Activated naive CD8-positive, alpha-beta T cell treated with anti-CD3 and anti-CD28 coated beads for 36 hours (primary cell): ENCODE results near the gene CCDC188. TPM values are rescaled to one million over a fixed set of nuclear protein-coding genes. Genes with fewer than 3 reads are reported as not detected.

Source experiments
- DNase-seq: peaks from one replicate; pipeline ENCODE4 v3.0.0; 2021
- H3K27ac Mint-ChIP-seq: one replicate; pipeline ENCODE4 v1.8.0; 2022; ENCODE audit warnings: mild to moderate bottlenecking, moderate library complexity, mixed read lengths
- H3K27me3 Mint-ChIP-seq: one replicate; pipeline ENCODE4 v1.8.0; 2022; ENCODE audit warnings: mild to moderate bottlenecking, mixed read lengths
- H3K36me3 Mint-ChIP-seq: one replicate; pipeline ENCODE4 v1.8.0; 2021; ENCODE audit warnings: mild to moderate bottlenecking, mixed read lengths
- H3K4me1 Mint-ChIP-seq: one replicate; pipeline ENCODE4 v1.8.0; 2021; ENCODE audit warnings: mixed read lengths
- H3K4me3 Mint-ChIP-seq: one replicate; pipeline ENCODE4 v1.8.0; 2022; ENCODE audit warnings: mild to moderate bottlenecking, moderate library complexity, mixed read lengths
- H3K9me3 Mint-ChIP-seq: one replicate; pipeline ENCODE4 v1.8.0; 2022; ENCODE audit warnings: mixed read lengths
- total RNA-seq, 2 experiments: library from RNA; stranded (reverse); gene quantifications; one replicate each; pipeline ENCODE4 v1.2.3, GENCODE V29; 2021

Gene CCDC188
- total RNA-seq, 2 experiments from 2014 or later, result not detected

DNA sequence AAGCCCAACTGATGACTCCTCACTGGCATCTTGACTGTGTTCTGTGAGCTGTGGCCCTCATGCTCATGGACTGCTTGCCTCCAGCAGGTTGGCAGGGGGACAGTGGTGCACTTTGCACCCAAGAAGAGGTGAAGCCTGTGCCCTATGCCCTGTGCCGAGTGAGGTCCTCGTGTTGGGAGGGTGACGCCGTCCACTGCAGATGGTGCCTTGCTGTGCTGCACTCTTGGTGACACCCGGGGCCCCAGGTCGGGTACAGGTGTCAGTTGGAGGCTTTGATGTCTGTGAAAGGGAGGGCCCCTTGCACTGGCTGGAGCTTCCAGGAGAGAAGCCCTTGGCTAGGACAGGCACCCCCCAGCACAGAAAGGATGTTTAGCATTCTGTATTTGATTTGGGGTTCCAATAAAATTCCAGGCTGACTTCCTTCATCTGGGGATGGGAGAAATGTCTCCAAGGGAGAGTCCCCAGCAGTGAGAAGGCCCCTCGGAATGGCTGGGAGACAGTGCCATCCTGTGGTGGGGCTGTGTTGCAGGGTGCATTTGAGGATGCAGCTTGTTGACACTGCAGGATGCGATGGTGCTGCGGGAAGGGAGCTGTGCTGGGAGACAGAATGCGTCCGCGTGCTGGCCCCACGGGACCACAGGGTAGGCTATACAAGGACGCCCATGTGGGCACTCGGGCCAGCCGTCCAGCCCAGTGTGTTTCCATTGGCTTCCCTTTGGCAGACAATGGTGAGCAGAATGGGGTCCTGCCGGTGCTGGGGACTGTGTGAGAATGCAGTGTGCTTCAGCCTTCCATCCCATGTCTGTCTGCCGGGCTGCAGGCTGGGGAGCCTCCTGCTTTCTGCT, 21.7 kb downstream of the CCDC188 start:
- H3K4me1 Mint-ChIP-seq, result peaks cover 33% of the 10 kb centered on the region

GRCh38 chr22:20128619-20128901, 22.3 kb downstream of the CCDC188 start:
- no peak for DNase-seq
- no peak overlapping the region for H3K4me3 Mint-ChIP-seq
- no peaks in the 10 kb centered on the region for H3K9me3 Mint-ChIP-seq
- H3K4me1 Mint-ChIP-seq, result peaks cover 28% of the 10 kb centered on the region
- H3K27me3 Mint-ChIP-seq, result no peaks in the 10 kb centered on the region
- H3K36me3 Mint-ChIP-seq, result peaks cover 6% of the 10 kb centered on the region
- H3K27ac Mint-ChIP-seq, result peak overlapping the region; percentile 79

More for the DNA sequence above, 21.7 kb downstream of the CCDC188 start:
- H3K27me3 Mint-ChIP-seq, result no peaks in the 10 kb centered on the region
- peak; percentile 58 for DNase-seq
- no peak overlapping the region for H3K4me3 Mint-ChIP-seq
- H3K27ac Mint-ChIP-seq, result peak overlapping the region; percentile 79
- H3K36me3 Mint-ChIP-seq, result peaks cover 6% of the 10 kb centered on the region
- no peaks in the 10 kb centered on the region for H3K9me3 Mint-ChIP-seq

DNA sequence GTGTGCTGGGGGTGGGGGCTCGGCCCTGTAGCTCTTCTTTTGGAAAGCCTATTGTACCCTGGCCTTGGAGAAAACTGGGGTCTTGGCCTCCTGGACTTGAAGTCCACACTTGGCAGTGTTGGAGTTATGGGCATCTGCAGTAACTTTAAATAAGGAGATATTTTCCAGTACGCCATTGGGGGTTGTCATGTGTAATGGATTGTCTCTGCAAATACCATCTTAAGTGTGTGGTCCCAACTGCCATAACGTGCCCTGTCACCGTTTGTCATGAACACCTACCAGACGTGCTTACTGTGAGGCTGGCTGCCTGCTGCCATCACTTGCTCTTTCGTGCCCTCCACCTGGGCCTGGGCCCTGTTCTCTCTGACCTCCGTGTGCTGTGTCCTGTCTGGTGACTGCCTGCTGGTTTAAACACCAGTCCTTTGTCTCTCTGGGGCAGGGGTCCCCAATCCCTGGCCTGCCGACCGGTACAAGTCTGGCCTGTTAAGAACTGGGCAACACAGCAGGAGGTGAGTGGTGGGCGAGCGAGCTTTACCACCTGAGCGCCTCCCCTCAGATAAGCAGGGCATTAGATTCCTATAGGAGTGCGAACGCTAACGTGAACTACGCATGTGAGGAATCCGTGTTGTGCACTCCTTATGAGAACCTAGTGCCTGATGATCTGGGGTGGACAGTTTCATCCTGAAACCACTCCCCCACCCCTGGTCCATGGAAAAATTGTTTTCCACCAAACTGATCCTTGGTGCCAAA, 22.8 kb downstream of the CCDC188 start:
- DNase-seq, result no peak
- Mint-ChIP-seq H3K4me1 (peaks cover 24% of the 10 kb centered on the region), H3K36me3 (peaks cover 8% of the 10 kb centered on the region), H3K27me3 (no peaks in the 10 kb centered on the region), H3K9me3 (no peaks in the 10 kb centered on the region), H3K4me3 (no peak overlapping the region), H3K27ac (peak overlapping the region; percentile 79)

- peak overlapping the region; percentile 40 for H3K27ac Mint-ChIP-seq
- no peaks in the 10 kb centered on the region for H3K9me3 Mint-ChIP-seq
- DNase-seq, result no peak
- H3K4me3 Mint-ChIP-seq, result no peak overlapping the region
- no peaks in the 10 kb centered on the region for H3K27me3 Mint-ChIP-seq
- peaks cover 22% of the 10 kb centered on the region for H3K4me1 Mint-ChIP-seq
- peaks cover 8% of the 10 kb centered on the region for H3K36me3 Mint-ChIP-seq
Measured at GRCh38 chr22:20127318-20127868, 23.5 kb downstream of the CCDC188 start.

DNA sequence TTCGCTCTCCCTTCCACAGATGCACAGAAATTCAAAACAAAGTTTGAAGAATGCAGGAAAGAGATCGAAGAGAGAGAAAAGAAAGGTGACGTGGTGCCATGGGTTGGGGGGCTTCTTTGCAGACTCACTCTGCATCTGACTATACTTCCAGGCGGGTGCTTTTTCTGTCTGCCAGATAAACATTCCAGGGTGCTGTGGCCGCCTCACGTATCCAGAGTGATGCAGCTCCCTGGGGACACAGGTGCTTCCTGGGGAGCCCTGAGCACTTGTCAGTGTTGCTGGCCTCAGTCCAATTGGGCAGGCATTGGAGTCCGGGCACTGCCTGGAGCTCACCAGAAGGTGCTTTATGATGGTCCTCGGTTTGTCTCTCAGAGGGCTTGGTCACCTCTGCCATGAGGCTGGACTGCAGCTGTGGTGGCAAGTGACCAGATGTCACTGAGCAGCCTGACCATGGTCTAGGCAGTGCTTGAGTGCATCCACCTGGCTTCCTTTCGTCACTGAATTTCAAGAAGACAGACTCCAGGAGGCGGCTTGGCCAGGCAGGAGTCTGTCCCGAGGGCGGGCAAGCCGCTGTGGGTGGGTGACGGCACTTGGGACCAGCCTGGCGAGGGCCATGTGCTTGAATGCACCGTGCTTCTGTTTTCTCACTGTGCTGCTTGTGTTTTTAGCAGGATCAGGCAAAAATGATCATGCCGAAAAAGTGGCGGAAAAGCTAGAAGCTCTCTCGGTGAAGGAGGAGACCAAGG, 24.4 kb downstream of the CCDC188 start:
- H3K4me1 Mint-ChIP-seq, result peaks cover 31% of the 10 kb centered on the region
- H3K36me3 Mint-ChIP-seq, result peaks cover 8% of the 10 kb centered on the region
- H3K27ac Mint-ChIP-seq, result peak overlapping the region; percentile 1
- H3K4me3 Mint-ChIP-seq, result no peak overlapping the region
- DNase-seq, result no peak
- no peaks in the 10 kb centered on the region for H3K27me3 Mint-ChIP-seq
- H3K9me3 Mint-ChIP-seq, result no peaks in the 10 kb centered on the region

DNA sequence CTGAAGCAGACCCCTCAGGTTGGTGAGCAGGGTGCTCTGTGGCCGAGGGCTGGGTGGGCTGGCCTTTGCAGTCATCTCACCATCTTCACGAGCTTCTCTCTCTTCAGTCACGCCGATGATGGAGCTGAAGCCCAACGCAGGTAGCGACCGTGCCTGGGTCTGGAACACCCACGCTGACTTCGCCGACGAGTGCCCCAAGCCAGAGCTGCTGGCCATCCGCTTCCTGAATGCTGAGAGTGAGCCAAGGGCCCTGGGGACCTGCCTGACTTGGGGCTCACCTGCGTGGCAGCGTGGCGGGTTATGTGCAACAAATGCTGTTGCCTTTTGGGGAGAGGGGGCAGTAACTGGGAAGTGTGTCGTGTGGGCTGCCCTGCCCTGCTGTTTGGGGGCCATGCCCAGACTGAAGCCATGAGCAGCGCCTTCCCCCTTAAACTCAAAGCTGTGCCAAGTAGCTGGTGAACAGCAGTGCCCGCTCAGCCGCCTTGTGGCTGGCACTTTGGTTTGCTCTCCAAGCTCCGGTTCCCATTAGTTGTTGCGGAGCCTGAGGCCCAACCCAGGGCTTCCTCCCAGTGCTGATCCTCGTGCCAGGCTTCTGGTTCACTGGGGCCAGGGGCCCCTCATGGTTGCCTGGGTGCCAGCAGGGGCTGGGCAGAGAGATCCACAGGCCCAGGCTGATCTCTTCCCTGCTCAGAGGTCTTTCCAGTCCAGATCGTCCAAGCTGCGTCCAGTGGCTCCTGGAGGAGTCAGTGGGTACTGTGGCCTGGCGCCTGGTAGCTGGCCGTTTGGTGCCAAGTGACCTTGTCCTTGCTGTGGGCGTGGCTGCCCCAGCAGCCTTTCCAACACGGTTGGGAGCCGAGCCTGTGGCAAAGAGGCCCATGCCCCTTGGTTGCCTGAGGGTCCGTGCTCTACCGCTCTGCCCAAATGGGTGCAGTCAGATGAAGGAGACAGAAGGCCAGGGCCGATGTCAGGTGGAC, 25.4 kb downstream of the CCDC188 start:
- H3K4me1 Mint-ChIP-seq, result peaks cover 31% of the 10 kb centered on the region
- no peak for DNase-seq
- H3K27me3 Mint-ChIP-seq, result no peaks in the 10 kb centered on the region
- H3K27ac Mint-ChIP-seq, result peak overlapping the region; percentile 1
- H3K9me3 Mint-ChIP-seq, result no peaks in the 10 kb centered on the region
- H3K4me3 Mint-ChIP-seq, result no peak overlapping the region
- H3K36me3 Mint-ChIP-seq, result peaks cover 11% of the 10 kb centered on the region

DNA sequence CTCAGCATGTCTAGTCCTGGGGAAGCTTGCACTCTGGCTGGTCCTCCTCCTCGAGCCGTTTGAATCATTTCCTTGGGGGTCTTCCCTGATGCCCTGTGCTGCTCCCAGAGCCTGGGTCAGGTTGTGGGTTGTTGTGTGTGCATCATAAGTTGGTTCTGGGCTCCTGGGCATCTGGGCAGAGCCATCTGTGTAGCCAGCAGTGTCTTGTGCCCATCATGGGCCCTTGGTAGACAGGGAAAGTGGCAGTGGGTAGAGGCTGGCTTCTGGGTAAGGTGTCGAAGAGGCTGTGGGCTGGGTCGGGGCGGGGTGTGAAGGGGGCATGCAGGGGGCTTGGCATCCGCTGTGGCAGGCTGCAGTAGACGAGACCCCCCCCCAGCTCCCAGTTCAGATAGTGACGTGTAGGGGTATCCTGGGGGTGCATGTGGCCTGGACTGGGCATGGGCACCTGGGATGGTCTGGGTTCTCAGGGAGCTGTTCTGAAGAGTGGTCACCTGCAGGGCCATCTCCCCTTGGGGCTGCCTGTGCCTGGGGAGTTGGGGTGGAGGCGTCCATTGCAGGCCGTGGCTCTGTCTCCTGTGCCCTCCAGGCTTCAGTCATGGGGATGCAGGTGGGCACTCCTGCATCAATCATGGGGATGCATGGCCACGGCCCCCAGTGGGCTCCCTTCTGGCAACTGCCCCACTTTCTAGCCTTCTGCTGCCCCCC, 26.6 kb downstream of the CCDC188 start:
- Mint-ChIP-seq H3K9me3 (no peaks in the 10 kb centered on the region), H3K4me1 (peaks cover 36% of the 10 kb centered on the region), H3K27ac (peak overlapping the region; percentile 48), H3K36me3 (peaks cover 23% of the 10 kb centered on the region), H3K27me3 (no peaks in the 10 kb centered on the region), H3K4me3 (no peak overlapping the region)
- DNase-seq, result no peak

GRCh38 chr22:20123366-20124082, 27.3 kb downstream of the CCDC188 start:
- DNase-seq, result no peak
- H3K9me3 Mint-ChIP-seq, result no peaks in the 10 kb centered on the region
- peaks cover 32% of the 10 kb centered on the region for H3K4me1 Mint-ChIP-seq
- no peaks in the 10 kb centered on the region for H3K27me3 Mint-ChIP-seq
- H3K27ac Mint-ChIP-seq, result peak overlapping the region; percentile 29
- H3K4me3 Mint-ChIP-seq, result no peak overlapping the region
- H3K36me3 Mint-ChIP-seq, result peaks cover 29% of the 10 kb centered on the region

DNA sequence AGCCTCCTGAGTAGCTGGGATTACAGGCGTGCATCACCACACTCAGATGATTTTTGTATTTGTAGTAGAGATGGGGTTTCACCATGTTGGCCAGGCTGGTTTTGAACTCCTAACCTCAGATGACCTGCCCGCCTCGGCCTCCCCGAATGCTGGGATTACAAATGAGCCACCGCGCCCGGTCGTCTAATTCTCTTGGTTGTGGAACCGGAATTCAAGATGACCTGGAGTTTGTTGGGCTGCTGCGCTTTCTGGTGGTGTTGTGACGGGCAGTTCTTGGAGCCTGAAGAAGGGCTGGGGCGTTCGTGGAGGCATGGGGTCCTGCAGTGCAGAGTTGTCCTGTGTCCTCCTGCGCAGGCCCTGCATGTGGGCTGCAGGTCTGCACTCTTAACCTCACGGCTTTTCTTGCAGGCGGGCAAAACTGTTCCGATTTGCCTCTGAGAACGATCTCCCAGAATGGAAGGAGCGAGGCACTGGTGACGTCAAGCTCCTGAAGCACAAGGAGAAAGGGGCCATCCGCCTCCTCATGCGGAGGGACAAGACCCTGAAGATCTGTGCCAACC, 28.9 kb downstream of the CCDC188 start:
- no peak overlapping the region for H3K27ac Mint-ChIP-seq
- H3K4me1 Mint-ChIP-seq, result peaks cover 25% of the 10 kb centered on the region
- H3K9me3 Mint-ChIP-seq, result no peaks in the 10 kb centered on the region
- H3K36me3 Mint-ChIP-seq, result peaks cover 30% of the 10 kb centered on the region
- no peak for DNase-seq
- H3K4me3 Mint-ChIP-seq, result no peak overlapping the region
- no peaks in the 10 kb centered on the region for H3K27me3 Mint-ChIP-seq

DNA sequence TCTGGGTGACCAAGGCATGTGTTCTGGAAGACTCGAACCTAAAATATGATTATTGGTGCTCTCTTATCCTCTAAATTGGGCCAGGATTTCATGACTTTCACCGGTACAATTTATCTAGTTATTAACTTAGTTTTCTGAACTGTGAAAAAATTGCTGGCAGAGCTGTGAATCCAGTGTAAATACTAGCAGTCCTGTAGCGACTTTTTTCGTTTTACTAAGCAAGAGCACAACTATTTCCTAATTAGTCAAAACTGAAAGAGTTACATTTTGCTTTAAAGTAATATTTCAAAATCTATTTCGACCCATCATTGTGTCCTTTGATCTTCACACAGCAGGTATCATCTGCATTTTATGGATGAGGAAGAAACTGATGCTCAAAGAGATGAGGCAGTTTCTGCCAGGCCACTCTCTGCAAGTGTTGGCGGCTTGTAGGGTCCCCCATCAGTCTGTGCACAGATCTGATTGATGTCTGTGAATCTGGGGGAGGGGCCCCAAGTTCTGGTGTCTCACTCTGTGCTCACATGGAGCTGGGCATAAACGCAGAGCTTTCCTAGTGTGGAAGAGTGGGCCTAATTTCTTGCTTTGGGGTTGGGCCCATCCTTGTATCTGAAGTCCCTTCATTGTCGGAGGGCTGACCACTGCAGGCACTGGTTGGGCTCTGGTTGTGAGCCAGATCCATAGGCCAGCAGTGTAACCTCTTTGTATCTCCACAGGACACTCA, 32.4 kb downstream of the CCDC188 start:
- Mint-ChIP-seq H3K9me3 (no peaks in the 10 kb centered on the region), H3K4me3 (peak overlapping the region; percentile 93), H3K4me1 (peaks cover 39% of the 10 kb centered on the region), H3K27ac (peak overlapping the region; percentile 95), H3K27me3 (no peaks in the 10 kb centered on the region), H3K36me3 (peaks cover 40% of the 10 kb centered on the region)
- DNase-seq, result no peak

GRCh38 chr22:20117633-20118299, 33.1 kb downstream of the CCDC188 start:
- peak overlapping the region; percentile 93 for H3K4me3 Mint-ChIP-seq
- no peaks in the 10 kb centered on the region for H3K9me3 Mint-ChIP-seq
- H3K27ac Mint-ChIP-seq, result peak overlapping the region; percentile 95
- no peaks in the 10 kb centered on the region for H3K27me3 Mint-ChIP-seq
- peaks cover 41% of the 10 kb centered on the region for H3K36me3 Mint-ChIP-seq
- H3K4me1 Mint-ChIP-seq, result peaks cover 39% of the 10 kb centered on the region
- peak; percentile 84 for DNase-seq
